GM19463 (cell line): Measurements from ENCODE around the gene RAI14.

ENCODE experiments used
- ATAC-seq: cut with Tn5 transposase; IDR thresholded peaks from one replicate; pipeline ENCODE4 v1.9.1; 2021; ENCODE audit warnings: mild to moderate bottlenecking, moderate library complexity; ENCODE audit not compliant: unreplicated experiment

Gene RAI14

DNA sequence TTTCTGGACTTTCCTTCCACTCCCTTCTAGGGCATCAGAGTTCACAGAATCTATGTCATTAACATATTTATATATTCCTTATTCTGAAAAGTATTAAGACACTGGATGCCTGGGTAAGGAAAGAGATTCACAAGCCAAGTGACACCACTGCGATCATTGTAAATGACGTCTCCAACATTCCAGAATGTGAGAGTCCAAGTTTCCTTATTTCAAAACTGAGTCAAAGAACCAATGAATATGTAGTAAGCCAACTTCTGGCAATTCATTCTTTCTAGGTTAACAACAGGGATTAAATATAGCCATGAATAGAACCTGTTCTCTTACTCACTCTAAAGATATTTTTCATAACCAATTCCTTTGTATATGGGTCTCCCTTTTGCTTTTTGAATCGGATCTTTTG, 18.1 kb downstream of the RAI14 start:
- no peak for ATAC-seq

DNA sequence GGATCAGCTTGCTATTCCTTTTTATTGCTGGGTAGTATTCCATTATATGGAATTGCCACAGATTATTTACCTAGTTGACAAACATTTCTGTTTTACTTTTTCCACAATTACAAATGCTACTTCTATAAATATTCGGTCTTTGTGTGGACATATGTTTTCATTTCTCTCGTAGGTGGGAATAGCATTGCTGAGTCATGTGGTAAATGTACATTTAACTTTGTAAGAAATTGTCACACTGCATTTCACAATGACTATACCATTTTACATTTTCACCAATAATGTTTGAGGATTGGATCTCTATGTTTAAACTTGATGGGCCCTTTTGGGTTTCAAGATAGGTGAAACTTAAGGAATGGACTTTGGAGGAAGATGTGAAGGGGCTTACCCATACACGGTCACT, 19.7 kb downstream of the RAI14 start:
- ATAC-seq: no peak

GRCh38 chr5:34676416-34676815, 20.3 kb downstream of the RAI14 start:
- ATAC-seq: no peak

DNA sequence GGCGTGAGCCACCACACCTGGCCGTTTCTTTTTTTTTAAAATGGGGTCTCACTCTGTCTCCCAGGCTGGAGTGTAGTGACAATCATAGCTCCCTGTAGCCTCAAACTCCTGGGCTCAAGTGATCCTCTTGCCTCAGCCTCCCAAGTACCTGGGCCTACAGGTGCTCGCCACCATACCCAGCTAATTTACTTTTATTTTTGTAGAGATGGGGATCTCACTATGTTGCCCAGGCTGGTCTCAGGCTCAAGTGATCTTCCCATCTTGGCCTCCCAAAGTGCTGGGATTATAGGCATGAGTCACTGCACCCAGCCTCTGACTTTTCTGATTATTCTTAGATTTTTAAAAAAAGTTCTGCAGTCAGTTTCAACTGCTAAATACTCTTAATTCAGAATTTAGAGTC, 21.3 kb downstream of the RAI14 start:
- ATAC-seq: no peak

- no peak for ATAC-seq
These were observed 24.8 kb downstream of the RAI14 start for GRCh38 chr5:34680896-34681295.

GRCh38 chr5:34682926-34683623, 26.9 kb downstream of the RAI14 start:
- ATAC-seq: no peak

GRCh38 chr5:34684281-34684979, 28.3 kb downstream of the RAI14 start:
- ATAC-seq: no peak

DNA sequence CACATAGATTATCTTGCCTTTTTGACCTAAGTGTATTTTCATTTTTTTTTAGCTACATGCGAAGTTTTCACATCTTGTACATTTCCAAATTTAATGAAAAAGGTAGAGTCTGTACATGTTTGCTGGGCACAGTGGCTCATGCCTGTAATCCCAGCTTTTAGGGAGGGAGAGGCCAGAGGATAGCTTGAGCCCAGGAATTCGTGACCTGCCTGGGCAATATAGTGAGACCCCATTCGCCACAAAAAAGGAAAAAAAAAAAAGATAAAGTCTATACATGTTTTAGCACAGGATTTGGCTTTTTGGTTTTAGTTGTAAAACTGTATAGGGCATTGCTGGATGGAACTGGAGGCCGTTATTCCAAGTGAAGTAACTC, 28.8 kb downstream of the RAI14 start:
- ATAC-seq: no peak

GRCh38 chr5:34685485-34686165, 29.5 kb downstream of the RAI14 start:
- no peak for ATAC-seq

DNA sequence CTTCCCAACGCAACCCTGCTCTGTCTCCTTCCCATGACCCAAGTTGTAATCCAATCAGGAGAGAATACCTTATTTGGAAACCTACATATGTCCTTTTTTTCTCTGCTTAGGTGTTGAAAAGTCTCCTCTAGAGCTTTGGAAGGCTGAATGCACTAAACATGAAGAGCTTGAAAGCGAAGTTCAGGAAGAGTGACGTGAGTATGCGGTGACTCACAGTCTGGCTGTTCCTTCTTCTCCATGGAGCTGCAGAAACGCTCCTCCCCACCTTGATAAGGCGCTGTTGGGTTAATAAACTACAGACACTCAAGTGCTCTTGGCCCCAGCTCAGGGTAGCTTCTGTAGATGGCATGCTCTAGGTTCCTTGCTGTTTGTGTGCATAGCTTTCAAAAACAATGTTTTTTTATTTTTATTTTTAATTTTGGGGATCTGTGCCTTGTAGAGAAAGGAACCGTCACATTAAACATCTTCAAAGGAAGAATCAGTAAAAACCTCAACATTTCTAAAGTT, 30.7 kb downstream of the RAI14 start:
- no peak for ATAC-seq

DNA sequence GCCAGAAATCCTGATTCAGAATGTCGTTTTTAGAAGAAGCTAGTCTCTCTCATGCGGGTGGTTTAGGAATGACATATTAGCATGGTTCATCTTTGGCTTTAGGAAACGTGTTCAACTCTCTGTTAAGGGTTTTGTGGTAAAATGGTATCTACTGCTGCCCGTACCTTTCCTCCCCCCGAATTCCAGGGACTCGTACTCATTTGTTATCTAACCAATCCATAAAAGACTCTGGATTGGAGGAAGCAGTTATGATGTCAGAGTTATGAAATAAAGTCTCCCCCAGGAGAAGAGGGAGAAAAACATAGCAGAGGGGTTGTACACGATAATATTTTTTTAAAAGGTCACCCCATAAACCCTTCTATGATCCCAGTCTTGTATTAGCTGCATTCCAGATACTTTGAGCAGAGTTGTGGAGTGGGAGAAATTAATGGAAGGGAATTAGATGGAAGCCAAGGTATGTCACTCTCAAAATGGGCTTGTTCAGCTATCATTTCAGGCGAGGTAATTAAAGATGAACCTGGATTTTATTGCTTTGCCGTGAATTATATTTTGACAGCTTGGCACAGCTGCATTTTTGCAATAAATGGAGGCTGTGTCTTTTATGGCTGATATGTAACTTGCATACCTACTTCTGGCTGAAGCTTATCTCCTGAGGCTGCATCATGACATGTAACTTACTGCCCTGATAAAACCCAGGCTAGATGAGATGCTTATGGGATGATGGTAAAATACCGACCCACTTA, 31.3 kb downstream of the RAI14 start:
- no peak for ATAC-seq

GRCh38 chr5:34688015-34688810, 32.1 kb downstream of the RAI14 start:
- no peak for ATAC-seq

- ATAC-seq: no peak
These were observed 34.2 kb downstream of the RAI14 start for GRCh38 chr5:34690301-34690700.

- ATAC-seq: no peak
These were observed 34.8 kb downstream of the RAI14 start for GRCh38 chr5:34690898-34691297.

DNA sequence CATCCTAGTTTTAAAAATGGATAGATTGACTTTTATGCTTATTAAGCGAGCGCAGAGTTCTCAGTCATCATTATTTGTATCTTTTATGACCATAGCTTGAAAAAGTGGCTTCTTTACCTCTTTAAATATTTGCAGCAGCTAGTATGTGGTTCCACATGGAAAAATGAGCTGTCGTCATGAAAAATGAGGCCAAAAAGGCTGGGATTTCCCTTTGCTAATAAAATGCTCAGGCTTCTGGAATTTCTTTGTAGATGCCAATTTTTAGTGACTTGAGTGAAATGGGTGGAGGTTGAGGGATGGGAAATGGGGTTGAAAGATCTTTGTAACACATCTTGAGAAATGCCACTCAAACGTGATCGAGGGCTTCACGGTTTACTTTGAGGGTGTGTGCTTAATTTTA, 35.2 kb downstream of the RAI14 start:
- ATAC-seq: no peak

GRCh38 chr5:34692786-34693185, 36.7 kb downstream of the RAI14 start:
- no peak for ATAC-seq

DNA sequence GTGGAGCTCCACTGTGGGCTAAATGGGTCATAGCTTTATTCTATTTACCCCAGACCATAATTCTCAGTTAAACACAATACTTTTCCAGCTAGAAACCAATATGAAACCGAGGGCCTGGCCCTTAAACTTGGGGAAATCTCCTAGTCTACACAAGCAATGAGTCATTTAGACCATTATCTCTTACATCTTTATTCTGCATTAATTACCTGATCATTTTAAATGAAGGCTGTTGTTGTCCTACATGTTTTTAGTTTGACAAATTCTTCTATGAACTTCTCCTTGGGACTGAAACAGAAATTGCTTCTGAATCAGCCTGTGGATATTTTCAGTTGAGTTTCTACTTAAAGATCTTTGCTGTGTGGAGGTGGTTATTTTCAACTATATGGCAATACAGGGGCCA, 37.9 kb downstream of the RAI14 start:
- ATAC-seq: no peak

- no peak for ATAC-seq
These were observed 38.6 kb downstream of the RAI14 start for GRCh38 chr5:34694685-34695084.

GRCh38 chr5:34695275-34696027, 39.3 kb downstream of the RAI14 start:
- ATAC-seq: no peak
